HG03066 (cell line): ENCODE data around the gene TCF4.

Experiments used
- ATAC-seq: cut with Tn5 transposase; IDR thresholded peaks from one replicate; pipeline ENCODE4 v1.9.1; 2021; ENCODE audit warnings: low read depth; ENCODE audit not compliant: unreplicated experiment

TCF4 gene

DNA sequence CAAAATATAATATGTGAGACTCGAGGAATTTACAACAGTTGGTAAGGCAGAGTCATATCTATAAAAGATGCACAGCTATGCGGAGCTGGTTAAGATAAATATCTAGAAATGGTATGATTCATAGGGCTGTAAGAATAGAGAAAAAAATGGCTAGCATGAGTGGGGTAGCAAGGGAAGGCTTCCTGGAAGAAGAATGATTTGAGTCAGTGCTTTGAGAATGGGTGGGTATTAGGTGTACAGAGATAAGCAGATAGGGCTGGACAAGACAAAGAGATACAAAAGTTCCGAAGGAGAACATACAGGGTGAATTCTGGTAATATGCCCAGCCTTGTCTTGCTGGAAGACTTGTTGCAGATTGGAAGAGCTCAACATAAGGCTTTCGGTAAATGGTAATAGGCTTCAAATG, 337.2 kb downstream of the TCF4 start:
- ATAC-seq, result no peak

DNA sequence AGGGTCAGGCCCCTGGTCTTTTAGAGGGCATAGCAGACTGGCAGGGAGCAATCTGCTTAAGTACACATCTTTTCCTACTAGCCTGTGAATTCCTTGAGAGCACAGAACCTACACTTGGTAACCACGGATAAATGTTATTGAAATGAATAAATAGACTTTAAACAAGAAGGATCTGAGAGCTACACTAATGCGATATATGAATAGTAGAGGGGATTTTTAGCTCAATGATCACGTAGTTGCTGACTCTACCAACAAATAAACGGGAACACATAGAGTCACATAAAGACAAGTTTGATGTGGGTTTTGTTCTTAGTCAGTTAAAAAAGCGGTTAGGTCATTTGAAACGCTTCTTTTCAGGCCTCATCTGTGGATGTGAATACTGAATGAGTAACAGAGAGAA, 338.4 kb downstream of the TCF4 start:
- ATAC-seq, result no peak

DNA sequence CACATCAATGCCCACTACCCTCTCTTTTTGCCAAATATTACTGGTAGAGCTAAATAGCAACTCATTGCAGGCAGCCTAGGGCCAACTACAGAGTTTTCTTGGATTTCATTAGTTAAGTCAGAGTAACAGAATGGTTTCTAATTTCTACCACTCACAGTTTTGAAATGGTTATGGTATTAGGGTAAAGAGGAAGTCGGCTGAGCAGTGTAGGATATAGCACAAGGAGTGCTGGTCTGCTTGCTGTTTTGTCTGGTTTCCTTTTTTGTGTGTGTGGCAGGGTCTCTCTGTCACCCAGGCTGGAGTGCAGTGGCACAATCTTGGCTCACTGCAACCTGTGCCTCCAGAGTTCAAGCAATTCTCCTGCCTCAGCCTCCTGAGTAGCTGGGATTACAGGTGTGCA, 339.5 kb downstream of the TCF4 start:
- ATAC-seq, result no peak

DNA sequence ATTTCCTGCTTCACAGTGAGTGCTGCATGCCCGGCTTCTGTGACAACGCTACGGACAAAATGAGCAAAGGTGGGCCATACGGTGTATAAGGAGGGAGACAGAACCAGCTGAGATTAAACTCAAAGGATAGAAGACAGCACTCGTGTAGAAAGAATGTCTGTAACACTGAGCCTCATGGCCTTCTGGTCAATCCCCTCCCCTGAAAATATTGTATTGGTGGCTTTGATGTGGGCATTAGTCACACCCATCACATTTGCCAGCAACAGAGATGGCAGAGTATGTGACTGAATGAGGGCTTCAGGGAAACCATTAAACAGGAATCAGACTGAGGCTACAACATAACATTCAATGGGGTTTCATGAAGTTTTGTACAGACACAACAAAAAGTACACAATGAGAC, 341.0 kb downstream of the TCF4 start:
- no peak for ATAC-seq

DNA sequence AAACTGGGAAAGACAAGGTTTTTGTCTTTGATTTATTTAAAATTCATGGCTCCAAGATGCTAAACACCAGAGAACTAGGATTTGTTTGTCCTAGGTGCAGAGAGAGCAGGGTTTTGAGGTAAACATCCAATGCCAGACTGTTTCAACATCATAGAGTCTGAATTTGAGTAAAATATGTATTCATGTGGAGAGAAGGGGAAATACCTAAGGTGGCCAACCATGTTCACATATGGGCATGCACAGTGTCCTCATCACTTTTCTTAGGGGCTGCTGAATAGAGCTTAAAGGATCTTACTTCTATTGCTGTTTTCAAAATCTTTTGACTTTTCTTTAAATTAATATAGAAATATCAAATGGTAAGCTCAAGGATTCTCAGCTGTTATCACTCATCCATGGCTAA, 341.7 kb downstream of the TCF4 start:
- ATAC-seq, result no peak

DNA sequence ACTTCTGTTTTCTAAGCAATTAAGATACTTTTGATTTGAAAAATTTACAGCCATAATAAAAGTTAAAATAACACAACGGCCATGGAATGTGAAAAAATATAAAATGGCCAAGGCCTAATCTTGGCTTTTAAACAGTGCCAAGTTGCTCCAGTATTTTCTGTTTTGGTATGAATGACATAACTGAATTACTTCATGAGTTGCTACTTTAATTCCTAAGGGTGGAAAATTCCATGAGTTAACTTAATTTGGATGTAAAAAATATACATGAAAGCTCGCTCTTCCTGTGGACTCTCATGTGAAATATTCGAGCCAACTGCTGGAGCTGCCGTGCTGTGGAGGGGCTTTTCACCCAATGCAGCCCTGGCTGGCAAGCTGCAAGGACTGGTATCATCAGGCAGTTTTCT, 342.8 kb downstream of the TCF4 start:
- no peak for ATAC-seq

DNA sequence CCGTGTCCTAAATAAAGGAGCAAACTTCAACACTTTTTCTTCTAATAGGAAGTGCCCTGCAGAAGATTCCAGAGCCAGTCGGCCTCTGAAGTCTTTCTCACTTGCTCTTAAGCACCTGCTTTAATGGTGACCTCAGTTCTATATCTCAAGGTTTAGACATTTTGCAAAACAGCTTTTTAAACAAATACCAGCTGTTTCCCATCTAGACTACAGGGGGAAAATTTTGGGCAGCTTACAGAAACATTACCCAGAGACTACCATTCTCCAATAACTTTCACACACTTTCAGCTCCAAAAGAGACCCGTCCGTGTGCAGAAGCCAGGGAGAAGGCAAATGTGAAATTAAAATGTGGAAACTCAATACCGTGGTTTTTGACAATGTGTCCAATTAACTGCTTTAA, 343.4 kb downstream of the TCF4 start:
- no peak for ATAC-seq

DNA sequence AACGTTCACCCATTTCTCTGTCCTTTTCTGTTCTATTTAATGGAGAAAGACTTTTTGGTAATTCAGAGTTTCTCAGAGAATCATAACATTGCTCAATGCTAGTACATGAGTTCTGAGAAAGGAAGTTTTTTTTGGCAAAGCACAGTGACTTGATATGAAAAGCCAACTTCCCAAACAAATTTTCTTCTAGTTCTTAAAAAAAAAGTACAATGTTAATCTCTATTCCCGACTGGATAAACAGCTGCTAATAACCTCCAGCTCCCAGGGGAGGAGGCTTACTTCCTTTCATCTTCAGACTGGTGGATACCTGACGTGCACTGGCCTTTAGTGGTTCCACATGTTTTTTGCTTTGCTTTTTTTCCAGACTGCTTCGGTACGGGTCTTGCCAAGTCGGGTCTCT, 344.1 kb downstream of the TCF4 start:
- no peak for ATAC-seq

DNA sequence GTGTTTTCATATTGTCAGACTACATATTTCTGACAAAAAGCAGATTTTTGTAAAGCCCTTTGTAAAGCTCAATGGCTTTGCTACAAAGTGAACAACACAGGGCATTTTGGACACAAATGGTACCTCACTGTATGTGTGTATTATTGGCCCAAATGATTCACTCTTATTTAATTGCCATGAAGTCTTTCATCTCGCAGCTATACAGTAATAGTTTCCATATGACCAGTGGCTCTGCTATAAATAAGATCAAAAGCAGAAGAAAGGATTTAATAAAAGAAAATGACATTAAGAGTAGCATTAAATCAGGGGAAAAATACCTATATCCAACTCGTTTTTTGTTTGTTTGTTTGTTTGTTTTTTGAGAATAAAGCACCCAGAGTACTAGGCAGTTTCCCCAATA, 344.7 kb downstream of the TCF4 start:
- no peak for ATAC-seq

DNA sequence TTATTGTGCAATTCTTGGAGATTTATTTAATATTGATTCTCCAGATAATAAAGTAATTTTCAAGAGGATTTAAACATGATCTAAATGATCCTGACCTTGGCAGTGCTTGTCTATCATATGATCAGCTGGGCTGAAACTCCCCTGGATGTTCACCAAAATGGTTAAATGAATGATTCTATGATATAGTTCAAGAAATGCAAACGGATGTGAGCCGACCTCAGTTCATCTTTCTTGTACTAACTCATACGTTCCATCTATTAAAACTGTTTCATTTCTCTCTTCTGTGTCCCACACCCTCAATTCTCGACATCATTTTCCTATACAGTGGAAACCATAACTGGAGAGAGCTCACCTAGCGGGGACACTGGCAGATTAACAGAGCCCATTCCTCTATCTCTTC, 347.0 kb downstream of the TCF4 start:
- ATAC-seq, result peak; percentile 50

DNA sequence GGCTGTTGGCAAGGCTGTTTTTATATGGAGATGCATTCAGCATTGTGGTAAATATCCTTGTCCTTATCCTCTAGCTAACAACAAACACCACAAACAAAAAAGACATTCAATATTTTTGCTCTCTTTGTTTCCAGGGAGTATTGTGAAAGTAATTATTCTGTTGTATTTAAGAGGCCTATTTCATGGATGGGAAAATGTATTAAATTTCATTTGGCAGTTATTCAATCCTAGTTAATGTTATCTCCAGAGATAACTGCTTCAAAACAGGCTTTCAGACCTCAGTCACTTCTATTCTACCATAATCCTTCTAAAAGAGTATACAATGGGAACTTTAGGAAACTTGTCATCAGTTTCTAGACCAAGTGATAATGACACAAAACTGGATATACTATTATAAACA, 348.3 kb downstream of the TCF4 start:
- no peak for ATAC-seq

DNA sequence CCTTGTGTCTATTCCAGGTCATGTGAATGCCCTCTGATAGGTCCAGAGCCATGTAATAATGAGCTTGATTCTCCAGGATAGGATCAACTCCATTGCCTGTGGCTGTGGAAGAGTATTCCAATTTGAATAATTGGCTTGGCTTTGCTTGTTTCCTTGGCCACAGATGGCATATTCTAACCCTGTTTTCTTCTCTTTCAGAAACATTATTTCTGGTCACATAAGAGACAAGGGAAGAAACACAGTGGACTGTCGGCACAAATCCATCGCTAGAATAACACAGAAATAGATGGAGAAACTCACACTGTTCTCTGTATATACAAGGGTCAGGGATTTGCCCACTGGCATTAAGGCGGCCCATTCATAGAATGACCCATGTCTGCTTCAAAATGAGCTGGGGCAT, 350.3 kb downstream of the TCF4 start:
- no peak for ATAC-seq

DNA sequence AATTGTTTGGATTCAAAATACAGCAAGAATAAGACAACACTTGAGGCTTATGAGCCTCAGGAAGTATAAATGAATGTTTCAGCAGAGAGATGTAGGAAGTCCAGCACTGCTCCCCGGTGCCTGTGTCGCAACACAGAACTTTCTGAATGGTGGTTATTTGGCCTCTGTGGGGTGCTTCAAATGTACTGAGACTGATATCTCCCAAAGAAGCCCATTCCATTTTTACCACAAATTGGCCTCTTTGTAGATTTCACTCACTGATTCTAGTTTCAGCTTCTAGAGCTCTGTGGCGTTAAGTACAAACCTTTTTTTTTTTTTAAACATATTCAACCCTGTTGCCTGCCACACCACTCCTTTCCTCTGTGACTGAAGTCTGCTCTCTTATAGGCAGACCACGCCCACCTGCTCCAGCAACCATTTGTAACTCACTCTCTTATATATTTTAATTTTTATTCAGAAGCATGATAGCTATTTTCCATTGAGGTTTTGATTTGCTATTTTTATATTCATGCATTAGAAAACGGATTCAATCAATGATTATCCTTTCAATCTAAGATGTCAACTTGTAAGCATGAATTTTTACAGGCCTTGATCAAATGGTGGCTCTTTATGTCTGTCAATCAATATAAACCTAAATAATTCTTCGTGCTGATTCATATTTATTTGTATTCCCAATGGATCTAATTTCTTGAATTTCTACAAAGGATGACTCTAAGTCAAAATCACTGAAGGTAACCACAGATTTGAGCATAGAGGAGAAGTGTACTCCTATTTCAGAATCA, 351.7 kb downstream of the TCF4 start:
- peak; percentile 60 for ATAC-seq

DNA sequence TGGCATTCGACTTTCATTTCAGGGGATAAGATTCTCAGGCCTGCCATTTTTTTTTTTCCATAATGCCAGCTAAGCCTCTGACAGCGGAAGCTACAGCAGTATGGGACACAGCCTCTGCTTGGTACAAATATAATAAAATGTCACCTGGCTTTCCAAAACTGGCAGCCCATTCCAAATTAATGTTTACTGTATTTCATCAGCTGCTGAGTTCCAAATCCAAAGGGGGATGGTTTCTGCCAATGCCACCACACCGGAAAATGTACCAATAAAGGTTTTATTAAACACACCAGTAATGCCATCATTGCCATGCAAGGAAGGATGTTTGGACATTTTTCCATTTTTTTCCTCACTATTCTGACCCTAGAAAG, 352.9 kb downstream of the TCF4 start:
- no peak for ATAC-seq

DNA sequence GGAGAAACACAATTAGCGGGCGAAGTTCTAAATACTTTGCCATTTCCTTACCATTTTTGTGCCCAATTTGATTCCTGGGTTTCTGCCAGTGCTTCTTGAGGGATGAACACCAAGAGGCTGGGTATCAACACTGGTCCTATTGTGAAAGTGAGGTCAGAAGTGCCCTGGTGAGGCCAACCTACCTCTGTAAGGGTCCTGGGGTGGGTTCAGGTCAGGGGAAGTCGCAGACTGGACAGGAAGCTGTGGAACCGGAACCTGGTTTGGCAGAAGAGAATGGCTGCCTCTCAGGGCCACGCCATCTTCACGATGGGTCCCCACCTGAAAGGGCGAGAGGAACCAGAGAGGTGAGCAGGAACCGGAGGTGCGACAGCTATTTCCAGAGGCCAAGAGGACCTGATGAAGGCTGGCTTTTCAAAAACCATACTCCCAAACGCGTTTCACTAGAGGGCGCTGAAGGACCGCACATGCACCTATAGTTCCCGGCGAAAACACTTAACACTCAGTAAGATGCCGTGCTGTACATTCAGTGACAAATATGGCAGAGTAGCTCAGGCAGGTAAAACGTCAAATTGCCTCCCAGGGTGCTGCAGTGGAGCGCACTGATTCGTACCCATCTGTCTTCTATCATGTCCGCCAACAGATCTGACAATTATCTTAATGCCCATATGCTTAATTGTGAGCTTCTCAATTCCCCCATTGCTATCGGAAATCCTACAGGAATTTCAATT, 353.5 kb downstream of the TCF4 start:
- ATAC-seq, result peak; percentile 63

DNA sequence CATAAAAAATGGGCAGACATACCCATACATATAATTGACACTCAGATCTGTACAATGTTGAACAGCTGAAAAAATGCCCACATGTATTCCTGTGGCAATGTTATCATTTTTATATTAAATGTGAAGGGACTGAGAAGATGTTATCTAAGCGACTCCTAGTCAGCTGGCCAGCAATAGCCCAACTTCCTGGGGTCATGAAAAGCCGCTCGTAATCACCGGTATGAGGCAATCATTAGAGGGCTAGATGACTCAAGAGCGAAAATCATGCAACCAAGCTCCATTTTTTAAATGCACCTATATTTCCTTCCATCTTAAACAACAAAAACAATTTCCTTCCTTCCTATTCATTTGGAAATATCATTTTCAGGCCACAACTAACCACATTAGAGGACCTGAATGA, 354.1 kb downstream of the TCF4 start:
- ATAC-seq, result no peak

DNA sequence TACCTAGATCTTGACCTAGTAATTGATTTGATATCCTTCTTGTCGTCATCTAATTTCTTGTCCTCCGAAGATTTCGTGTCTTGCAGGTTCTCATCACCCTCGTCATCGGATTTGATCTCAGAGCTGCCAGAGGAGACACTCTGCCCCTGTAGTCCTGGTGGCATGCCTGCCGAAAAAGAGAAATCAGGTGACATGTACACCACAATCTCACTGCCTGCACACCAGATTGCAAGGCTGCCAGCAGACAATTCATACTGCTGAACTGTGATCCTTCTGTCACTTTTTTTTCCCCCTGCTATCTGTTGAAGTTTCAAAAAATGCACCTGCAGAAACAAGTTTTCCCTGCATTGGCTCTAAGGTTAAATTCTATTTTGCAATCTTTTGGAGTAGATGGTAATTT, 355.5 kb downstream of the TCF4 start:
- no peak for ATAC-seq

DNA sequence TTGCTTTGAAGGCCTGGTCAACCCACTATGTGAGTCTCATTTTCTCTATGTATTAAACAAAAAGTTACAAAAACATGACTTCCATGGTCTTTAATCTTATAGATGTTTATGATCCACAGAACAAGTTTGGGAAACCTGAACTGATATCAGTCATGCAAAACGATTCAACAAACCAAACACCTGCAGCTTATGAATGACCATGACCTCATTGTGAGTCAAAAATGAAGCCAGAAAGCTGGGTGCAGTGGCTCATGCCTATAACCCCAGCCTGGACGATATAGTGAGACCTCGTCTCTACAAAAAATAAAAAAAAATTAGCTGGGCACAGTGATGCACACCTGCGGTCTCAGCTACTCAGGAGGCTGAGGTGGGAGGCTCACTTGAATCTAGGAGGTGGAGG, 358.3 kb downstream of the TCF4 start:
- no peak for ATAC-seq

DNA sequence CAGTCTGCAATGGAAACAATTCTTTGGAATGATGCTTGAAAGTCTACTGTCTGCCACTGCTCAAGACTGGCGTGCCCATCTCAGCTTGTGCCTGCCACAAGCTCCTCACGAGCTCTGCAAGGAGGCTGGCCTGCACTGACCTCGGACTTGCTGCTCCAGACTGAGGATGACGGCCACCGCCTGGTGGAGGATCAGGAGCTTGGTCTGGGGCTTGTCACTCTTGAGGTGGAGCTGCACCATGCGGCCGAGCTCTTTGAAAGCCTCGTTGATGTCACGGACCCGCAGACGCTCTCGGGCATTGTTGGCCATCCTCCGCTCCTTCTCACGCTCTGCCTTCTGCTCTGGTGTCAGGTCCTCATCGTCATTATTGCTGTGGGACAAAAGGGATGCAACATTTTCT, 359.3 kb downstream of the TCF4 start:
- no peak for ATAC-seq

DNA sequence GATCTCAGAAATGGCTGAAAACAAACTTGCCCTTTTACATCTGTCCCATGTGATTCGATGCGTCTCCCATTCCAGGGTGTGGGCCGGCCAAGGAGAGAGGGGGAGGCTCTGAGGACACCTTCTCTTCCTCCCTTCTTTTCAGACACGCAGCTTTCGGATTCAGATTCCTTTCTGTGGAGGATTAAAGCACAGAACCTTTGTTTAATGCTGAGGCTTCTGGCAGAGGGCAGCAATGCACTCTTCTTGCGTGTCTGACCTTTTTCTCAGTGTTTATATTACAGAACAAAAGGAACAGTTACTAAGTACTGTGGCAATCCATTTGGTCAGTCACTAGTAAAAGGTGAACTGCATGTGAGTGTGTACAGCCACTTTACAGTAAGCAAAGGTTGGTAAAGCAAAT, 359.8 kb downstream of the TCF4 start:
- ATAC-seq, result no peak

DNA sequence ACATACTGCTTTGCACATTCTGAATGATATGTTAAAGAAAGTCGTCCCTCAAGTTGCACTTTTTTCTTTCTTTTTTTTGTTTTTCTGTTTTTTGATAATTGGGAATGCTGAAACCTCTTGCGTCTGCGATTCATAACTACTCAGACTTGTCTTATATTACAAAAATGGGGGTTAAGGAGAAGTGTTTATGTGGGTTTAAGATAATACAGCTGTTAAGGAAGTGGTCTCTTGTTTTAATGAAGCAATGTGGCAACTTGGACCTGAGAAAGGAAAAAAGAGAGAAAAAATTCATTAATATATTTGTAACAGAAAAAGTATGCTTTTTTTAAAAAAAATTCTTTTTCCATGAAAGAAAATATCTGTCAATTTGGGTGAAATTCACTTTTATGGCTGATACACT, 360.2 kb downstream of the TCF4 start:
- ATAC-seq, result no peak

DNA sequence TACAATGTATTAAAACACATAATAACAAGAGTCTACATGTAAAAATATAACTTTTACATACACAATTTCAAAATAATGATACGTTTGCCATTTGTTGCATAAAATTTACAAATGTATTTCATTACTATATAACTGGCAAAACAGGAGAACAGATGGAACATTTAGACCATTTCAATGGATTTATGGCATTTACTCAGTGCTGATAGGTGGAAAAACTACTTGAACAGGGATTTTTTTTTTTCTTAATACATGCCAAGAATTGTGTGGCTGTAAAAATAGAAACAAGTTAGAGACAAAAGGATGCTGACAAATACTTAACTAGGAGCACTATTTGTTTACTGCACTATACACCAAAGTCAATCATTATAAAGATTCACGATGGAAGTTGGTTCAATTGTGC, 361.9 kb downstream of the TCF4 start:
- ATAC-seq, result no peak
